HepG2 (cell line): ENCODE data around the gene EDC3. TPM values are rescaled to one million over a fixed set of nuclear protein-coding genes. Genes with fewer than 3 reads are reported as not detected.

Experiments used
- AGO2 ChIP-seq: fragments of 200-400 bp; formaldehyde crosslinking; optimal IDR thresholded peaks from 2 replicates; pipeline ENCODE3; 2017; ENCODE audit warnings: mild to moderate bottlenecking, low read depth, low read length, moderate library complexity
- ATF7-NPFF ChIP-seq: sonication (generic); formaldehyde crosslinking; IDR thresholded peaks from 2 replicates; pipeline ENCODE4 v1.8.1; 2023; ENCODE audit warnings: mild to moderate bottlenecking, low read depth, missing genetic modification reagents, moderate library complexity
- BHLHE40 ChIP-seq: IDR thresholded peaks from 2 replicates; pipeline ENCODE4 v1.6.1; 2011; ENCODE audit warnings: low read length, improper control_type of control experiment
- CBFB ChIP-seq: sonication (generic); formaldehyde crosslinking; IDR thresholded peaks from 2 replicates; pipeline ENCODE4 v1.4.0; 2020; ENCODE audit warnings: missing genetic modification reagents
- JUN ChIP-seq: sonication (generic); formaldehyde crosslinking; IDR thresholded peaks from 2 replicates; pipeline ENCODE4 v1.4.0; 2020; ENCODE audit warnings: mild to moderate bottlenecking, missing genetic modification reagents
- KLF9 ChIP-seq: IDR thresholded peaks from 2 replicates; pipeline ENCODE4 v1.6.1; 2016; ENCODE audit warnings: low read depth
- MIER3 ChIP-seq: IDR thresholded peaks from 2 replicates; pipeline ENCODE4 v1.6.1; 2016; ENCODE audit warnings: missing compliant biosample characterization, borderline replicate concordance
- MIXL1 ChIP-seq: IDR thresholded peaks from 2 replicates; pipeline ENCODE4 v1.6.1; 2016
- MTA3 ChIP-seq: sonication (generic); formaldehyde crosslinking; IDR thresholded peaks from 2 replicates; pipeline ENCODE4 v1.4.0; 2020; ENCODE audit warnings: missing genetic modification reagents
- MTF1 ChIP-seq: sonication (generic); formaldehyde crosslinking; IDR thresholded peaks from 2 replicates; pipeline ENCODE4 v1.5.0; 2020; ENCODE audit warnings: missing genetic modification reagents
- MXD3 ChIP-seq: IDR thresholded peaks from 2 replicates; pipeline ENCODE4 v1.6.1; 2016; ENCODE audit warnings: mild to moderate bottlenecking, missing biosample characterization, missing genetic modification reagents
- NFKB2 ChIP-seq: sonication (generic); formaldehyde crosslinking; IDR thresholded peaks from 2 replicates; pipeline ENCODE4 v1.4.0; 2020; ENCODE audit warnings: missing genetic modification reagents, borderline replicate concordance
- PAF1 ChIP-seq: IDR thresholded peaks from 2 replicates; pipeline ENCODE4 v1.6.1; 2016; ENCODE audit warnings: missing genetic modification reagents, missing compliant biosample characterization
- RCOR2 ChIP-seq: IDR thresholded peaks from 2 replicates; pipeline ENCODE4 v1.6.1; 2016; ENCODE audit warnings: missing biosample characterization, missing genetic modification reagents
- SETDB1 ChIP-seq: sonication (generic); formaldehyde crosslinking; IDR thresholded peaks from 2 replicates; pipeline ENCODE4 v1.5.1; 2020; ENCODE audit warnings: missing genetic modification reagents, mild to moderate bottlenecking, borderline replicate concordance
- SOX5 ChIP-seq: IDR thresholded peaks from 2 replicates; pipeline ENCODE4 v1.6.1; 2016; ENCODE audit warnings: borderline replicate concordance
- SP1 ChIP-seq, 2 experiments: fragments of 450-650 bp in 1 of 2; sonication (generic) in 1 of 2; formaldehyde crosslinking in 1 of 2; IDR thresholded peaks; 2 replicates each; pipeline versions ENCODE4 v1.4.0 to v1.6.1; 2016 to 2020; ENCODE audit warnings: missing genetic modification reagents in 1 of 2
- SRSF1 ChIP-seq: fragments of 200-400 bp; formaldehyde crosslinking; optimal IDR thresholded peaks from 2 replicates; pipeline ENCODE3; 2017; ENCODE audit warnings: mild to moderate bottlenecking, low read depth, low read length, moderate library complexity
- ZFP91 ChIP-seq: sonication (generic); formaldehyde crosslinking; IDR thresholded peaks from 2 replicates; pipeline ENCODE4 v1.9.0; 2022; ENCODE audit warnings: missing genetic modification reagents, mild to moderate bottlenecking, borderline replicate concordance
- ZNF160 ChIP-seq: sonication (generic); formaldehyde crosslinking; IDR thresholded peaks from 2 replicates; pipeline ENCODE4 v1.8.0; 2022; ENCODE audit warnings: mild to moderate bottlenecking, inconsistent platforms, missing genetic modification reagents
- ZNF232 ChIP-seq: sonication (generic); formaldehyde crosslinking; IDR thresholded peaks from 2 replicates; pipeline ENCODE4 v1.4.0; 2020; ENCODE audit warnings: missing genetic modification reagents, borderline replicate concordance
- ZNF260 ChIP-seq: sonication (generic); formaldehyde crosslinking; IDR thresholded peaks from 2 replicates; pipeline ENCODE4 v1.4.0; 2020; ENCODE audit warnings: missing genetic modification reagents, low read depth, mild to moderate bottlenecking, borderline replicate concordance
- ZNF343 ChIP-seq: sonication (generic); formaldehyde crosslinking; IDR thresholded peaks from 2 replicates; pipeline ENCODE4 v1.4.0; 2020; ENCODE audit warnings: mild to moderate bottlenecking, missing genetic modification reagents
- ZSCAN22 ChIP-seq: sonication (generic); formaldehyde crosslinking; IDR thresholded peaks from 2 replicates; pipeline ENCODE4 v1.4.0; 2020; ENCODE audit warnings: mild to moderate bottlenecking, missing genetic modification reagents
- polyA plus RNA-seq, 8 experiments: library from polyadenylated mRNA; depleted of rRNA in 3 of 8; stranded (reverse) in 7 of 8; unstranded in 1 of 8; fragments of >200 nt; fragmentation: Illumina TruSeq in 4 of 8; extraction: Trizol in 4 of 8; gene quantifications; 2 replicates each; pipeline versions ENCODE4 v1.2.1 to v1.2.3, GENCODE V29; 2011 to 2016; ENCODE audit warnings: low read depth in 4 of 8, missing spikeins in 1 of 8, mixed read lengths in 1 of 8; ENCODE audit not compliant: insufficient read depth in 1 of 8
- total RNA-seq, 5 experiments: library from RNA; depleted of rRNA; stranded (reverse); fragments of >200 nt; fragmentation: Illumina TruSeq; extraction: Trizol; gene quantifications; 2 replicates each; pipeline ENCODE4 v1.2.3, GENCODE V29; 2016; ENCODE audit warnings: low read depth in 1 of 5
- TF ChIP-seq, protein P1 (sequence below): sonication (generic); formaldehyde crosslinking; IDR thresholded peaks from 2 replicates; pipeline ENCODE4 v1.8.0; 2022; ENCODE audit warnings: mild to moderate bottlenecking, missing genetic modification reagents, moderate library complexity
- TF ChIP-seq, protein P2 (sequence below): sonication (generic); formaldehyde crosslinking; conservative IDR thresholded peaks from 2 replicates; pipeline ENCODE4 v1.8.0; 2022; ENCODE audit warnings: low read depth, missing genetic modification reagents

EDC3 gene
- total and polyA plus RNA-seq, 2 of the 13 experiments (the other 11 are each of a cell fraction or from before 2014, with no cell fraction given), result 17.4 to 32.0 TPM

GRCh38 chr15:74695597-74696397 is at the start of gene EDC3 (continued):
- peak; percentile 81; the same call in 1 of the 2 replicates for TF ChIP-seq NFKB2 (CRISPR knock-in tag)
- TF ChIP-seq SP1 (IDR thresholded peaks at IDR 0.05), result no peak
- TF ChIP-seq SP1 (CRISPR knock-in tag; IDR thresholded peaks at IDR 0.05), result peak; percentile 88
- no peak for TF ChIP-seq ZSCAN22
- TF ChIP-seq CBFB (CRISPR knock-in tag), result peak; percentile 63; the same call in 1 of the 2 replicates
- TF ChIP-seq SRSF1, result peak; percentile 57
- TF ChIP-seq AGO2, result no peak
- TF ChIP-seq ZNF232 (CRISPR knock-in tag), result no peak
- no peak for TF ChIP-seq BHLHE40
- no peak; the same call in 1 of the 2 replicates for TF ChIP-seq MXD3 (CRISPR knock-in tag)
- no peak for TF ChIP-seq MTF1 (CRISPR knock-in tag)
- 0 out of 2 replicates have a peak, but pooled peaks have one; percentile 17 for TF ChIP-seq RCOR2 (CRISPR knock-in tag)
- TF ChIP-seq, protein P1, sequence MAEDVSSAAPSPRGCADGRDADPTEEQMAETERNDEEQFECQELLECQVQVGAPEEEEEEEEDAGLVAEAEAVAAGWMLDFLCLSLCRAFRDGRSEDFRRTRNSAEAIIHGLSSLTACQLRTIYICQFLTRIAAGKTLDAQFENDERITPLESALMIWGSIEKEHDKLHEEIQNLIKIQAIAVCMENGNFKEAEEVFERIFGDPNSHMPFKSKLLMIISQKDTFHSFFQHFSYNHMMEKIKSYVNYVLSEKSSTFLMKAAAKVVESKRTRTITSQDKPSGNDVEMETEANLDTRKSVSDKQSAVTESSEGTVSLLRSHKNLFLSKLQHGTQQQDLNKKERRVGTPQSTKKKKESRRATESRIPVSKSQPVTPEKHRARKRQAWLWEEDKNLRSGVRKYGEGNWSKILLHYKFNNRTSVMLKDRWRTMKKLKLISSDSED (CRISPR knock-in tag), result no peak
- TF ChIP-seq SETDB1 (CRISPR knock-in tag), result no peak
- no peak for TF ChIP-seq SOX5
- peak; percentile 90 for TF ChIP-seq ZFP91 (CRISPR knock-in tag)
- no peak for TF ChIP-seq PAF1 (CRISPR knock-in tag)
- no peak for TF ChIP-seq ZNF343 (CRISPR knock-in tag)
- no peak for TF ChIP-seq MTA3 (CRISPR knock-in tag)
- peak; percentile 55; the same call in 1 of the 2 replicates for TF ChIP-seq ATF7-NPFF (CRISPR knock-in tag)
- TF ChIP-seq JUN (CRISPR knock-in tag), result no peak
- TF ChIP-seq, protein P2, sequence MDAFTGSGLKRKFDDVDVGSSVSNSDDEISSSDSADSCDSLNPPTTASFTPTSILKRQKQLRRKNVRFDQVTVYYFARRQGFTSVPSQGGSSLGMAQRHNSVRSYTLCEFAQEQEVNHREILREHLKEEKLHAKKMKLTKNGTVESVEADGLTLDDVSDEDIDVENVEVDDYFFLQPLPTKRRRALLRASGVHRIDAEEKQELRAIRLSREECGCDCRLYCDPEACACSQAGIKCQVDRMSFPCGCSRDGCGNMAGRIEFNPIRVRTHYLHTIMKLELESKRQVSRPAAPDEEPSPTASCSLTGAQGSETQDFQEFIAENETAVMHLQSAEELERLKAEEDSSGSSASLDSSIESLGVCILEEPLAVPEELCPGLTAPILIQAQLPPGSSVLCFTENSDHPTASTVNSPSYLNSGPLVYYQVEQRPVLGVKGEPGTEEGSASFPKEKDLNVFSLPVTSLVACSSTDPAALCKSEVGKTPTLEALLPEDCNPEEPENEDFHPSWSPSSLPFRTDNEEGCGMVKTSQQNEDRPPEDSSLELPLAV (CRISPR knock-in tag), result no peak
- peak; percentile 99 for TF ChIP-seq KLF9
- TF ChIP-seq MIXL1 (CRISPR knock-in tag), result peak; percentile 50; the same call in 1 of the 2 replicates
- no peak for TF ChIP-seq ZNF260 (CRISPR knock-in tag)
- peak; percentile 46; the same call in 1 of the 2 replicates for TF ChIP-seq MIER3 (CRISPR knock-in tag)
- TF ChIP-seq ZNF160 (CRISPR knock-in tag), result peak; percentile 69; the same call in 1 of the 2 replicates
